Fibroblast of upper back skin (primary cell): Measurements from ENCODE around the gene UMAD1.
"Not testable (repeated sequence)": the region's sequence is repeated elsewhere in the genome, so short reads cannot be mapped to it uniquely, and the experiment has no call there.

ENCODE experiments used
- DNase-seq: peaks from one replicate; pipeline ENCODE4 v3.0.0-alpha.2; 2013

The UMAD1 gene

GRCh38 chr7:7769710-7770627, 129.4 kb downstream of the UMAD1 start:
- DNase-seq, result no peak

DNA sequence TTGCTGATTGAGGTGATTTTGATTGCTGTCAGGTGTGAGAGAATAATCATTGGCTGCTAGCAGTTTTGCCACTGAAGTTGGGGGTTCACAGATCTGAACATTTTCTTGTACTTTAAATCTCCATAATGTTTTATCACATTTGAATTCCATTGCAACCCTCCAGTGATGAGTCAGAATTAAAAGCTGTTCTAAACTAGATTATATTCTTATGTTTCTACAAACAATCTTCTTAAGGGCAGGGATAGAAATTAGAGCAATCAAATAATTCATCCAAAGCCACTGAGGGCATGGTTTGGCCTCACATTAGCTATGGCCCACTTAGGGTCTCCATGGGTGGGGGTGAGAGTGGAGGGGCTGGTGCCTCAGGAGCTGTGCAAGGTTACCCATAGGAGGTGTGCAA, 130.9 kb downstream of the UMAD1 start:
- no peak for DNase-seq

GRCh38 chr7:7772397-7772821, 131.9 kb downstream of the UMAD1 start:
- DNase-seq, result no peak

GRCh38 chr7:7773334-7774309, 133.1 kb downstream of the UMAD1 start:
- DNase-seq, result no peak

- no peak for DNase-seq
Observed at GRCh38 chr7:7779888-7780287, 139.3 kb downstream of the UMAD1 start.

DNA sequence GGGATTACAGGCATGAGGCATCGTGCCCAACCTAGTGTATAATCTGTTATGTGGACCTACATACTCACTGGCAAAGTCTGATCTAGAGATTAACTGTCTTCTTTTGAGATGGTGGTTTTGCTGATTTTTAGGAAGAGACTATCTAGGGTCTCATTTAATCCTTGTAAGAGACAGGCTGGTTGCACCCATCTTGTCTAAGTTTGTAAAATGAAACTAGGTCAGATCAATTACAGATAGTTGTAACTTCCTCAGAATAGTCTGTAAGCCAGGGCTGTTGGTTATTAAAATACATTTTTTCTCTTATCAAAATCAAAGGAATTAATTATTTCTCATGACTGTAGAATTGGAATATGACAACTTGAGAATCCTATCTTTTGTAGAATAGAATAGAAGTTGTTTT, 142.4 kb downstream of the UMAD1 start:
- DNase-seq, result no peak

DNA sequence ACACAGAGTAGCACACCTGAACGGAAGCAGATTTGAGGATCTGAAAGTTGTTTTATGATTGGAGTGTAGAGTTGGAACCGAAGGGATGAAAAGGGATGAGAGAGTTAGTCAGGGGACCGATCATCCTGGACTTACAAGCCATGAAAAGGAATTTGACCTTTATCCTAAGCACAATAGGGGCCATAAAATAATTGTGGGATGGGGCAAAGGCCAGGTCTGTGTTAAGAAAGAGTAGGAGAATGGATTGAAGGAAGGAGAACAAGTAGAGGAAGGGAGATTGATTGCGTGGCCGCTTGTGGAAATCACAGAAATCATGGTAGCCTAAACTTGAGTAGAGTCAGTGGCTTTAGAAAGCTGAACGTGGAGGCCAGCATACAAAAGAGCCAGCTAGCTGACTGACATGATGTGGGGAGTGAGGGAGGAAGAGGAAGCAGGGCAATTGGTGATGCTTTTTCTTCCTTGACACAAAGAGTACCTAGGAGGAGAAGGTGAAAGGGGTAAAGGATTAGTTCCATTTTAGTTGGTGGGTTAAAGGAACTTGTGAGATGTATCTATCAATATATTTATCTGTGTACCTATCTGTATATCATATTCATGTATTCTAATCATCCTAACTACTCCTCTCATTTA, 144.9 kb downstream of the UMAD1 start:
- DNase-seq, result no peak

- DNase-seq, result peak; percentile 32
Observed at GRCh38 chr7:7786595-7786994, 146.0 kb downstream of the UMAD1 start.

DNA sequence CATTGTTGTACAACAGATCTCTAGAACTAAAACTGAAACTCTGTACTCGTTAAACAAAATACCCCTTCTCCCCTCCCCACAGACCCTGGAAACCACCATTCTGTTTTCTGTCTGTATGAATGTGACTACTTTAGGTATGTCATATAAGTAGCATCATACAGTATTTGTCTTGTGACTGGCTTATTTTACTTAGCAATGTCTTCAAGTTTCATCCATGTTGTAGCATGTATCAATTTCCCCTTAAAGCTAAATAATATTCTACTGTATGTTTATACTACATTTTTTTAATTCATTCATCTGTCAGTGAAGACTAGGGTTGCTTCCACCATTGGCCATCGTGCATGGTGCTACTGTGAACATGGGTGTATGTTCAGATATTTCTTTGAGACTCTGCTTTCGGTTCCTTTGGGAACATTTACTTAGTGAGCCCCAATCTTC, 149.0 kb downstream of the UMAD1 start:
- DNase-seq, result no peak

- peak; percentile 50 for DNase-seq
Observed at GRCh38 chr7:7790041-7790741, 149.6 kb downstream of the UMAD1 start.

GRCh38 chr7:7791523-7791922, 151.0 kb downstream of the UMAD1 start:
- no peak for DNase-seq

DNA sequence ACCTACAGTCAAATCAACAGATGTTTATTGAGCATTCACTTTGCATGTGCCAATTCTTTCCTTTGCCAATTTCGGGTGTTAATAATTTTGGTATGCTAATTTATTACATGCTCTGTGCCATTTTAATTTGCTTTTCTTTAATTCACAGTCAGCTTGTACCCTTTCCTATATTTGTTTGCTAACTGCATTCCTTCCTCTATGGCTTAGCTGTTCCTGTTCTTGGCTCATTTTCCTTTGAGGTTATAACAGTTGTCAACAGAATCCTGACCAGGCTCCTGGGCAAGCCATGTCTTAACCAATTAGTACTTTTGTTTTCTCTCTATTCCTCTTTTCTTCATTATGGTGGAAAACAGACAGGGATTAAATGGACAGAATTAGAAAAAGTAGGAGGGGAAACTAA, 151.5 kb downstream of the UMAD1 start:
- no peak for DNase-seq

DNA sequence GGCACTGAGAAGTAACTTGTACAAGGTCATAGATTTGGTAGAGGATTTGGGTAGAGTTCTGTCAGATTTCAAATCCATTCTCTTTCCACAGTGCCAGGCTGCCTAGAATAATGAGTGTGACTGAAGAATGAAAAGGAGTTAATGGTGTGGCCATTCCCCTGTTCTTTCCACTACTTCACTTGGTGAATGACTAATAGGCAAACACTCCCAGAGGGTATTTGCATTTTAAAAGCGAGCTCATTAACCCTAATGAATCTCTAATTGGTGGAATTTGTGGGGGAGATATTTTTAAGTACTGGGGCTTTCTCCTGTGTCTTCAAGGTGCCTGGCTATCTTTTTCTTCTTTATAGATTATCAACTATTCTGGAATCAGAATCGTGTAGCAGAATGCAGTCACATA, 152.7 kb downstream of the UMAD1 start:
- no peak for DNase-seq

DNA sequence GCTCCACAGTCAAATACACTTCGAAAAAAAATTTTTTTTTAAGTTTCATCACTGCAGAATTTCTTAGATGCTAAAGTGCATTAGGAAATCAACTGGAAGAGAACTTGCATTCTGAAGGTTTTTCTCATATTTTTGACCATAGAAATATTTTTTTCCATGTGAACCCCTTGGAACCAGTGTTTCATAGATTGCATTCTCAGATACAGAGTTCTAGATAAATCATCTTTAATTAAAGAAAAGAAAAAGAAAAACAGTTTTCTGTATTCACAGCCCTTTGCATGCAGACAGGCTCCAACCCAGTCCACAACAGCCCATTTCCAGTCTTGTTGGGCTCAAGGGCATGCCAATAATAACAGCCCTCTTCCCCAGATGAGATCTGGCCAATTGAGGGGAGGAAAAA, 153.4 kb downstream of the UMAD1 start:
- peak; percentile 12 for DNase-seq

- no peak for DNase-seq
Observed at GRCh38 chr7:7795203-7795602, 154.7 kb downstream of the UMAD1 start.

DNA sequence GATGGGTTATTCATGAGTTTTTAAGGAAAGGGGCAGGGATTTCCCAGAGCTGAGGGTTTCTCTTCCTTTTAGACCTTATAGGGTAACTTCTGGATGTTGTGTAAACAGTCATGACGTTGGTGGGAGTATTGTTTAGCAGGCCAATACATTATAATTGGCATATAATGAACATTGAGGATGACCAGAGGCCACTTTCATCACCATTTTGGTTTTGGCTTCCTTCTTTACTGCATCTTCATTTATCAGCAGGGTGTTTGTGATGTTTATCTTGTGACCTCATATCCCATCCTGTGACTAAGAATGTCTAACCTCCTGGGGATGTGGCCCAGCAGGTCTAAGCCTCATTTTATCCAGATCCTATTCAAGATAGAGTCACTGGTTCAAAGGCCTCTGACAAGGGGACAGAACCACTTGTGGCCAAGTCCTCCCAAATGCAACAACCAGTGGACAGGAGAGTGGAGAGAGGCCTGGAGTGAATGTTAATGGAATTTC, 155.1 kb downstream of the UMAD1 start:
- peak; percentile 13 for DNase-seq

DNA sequence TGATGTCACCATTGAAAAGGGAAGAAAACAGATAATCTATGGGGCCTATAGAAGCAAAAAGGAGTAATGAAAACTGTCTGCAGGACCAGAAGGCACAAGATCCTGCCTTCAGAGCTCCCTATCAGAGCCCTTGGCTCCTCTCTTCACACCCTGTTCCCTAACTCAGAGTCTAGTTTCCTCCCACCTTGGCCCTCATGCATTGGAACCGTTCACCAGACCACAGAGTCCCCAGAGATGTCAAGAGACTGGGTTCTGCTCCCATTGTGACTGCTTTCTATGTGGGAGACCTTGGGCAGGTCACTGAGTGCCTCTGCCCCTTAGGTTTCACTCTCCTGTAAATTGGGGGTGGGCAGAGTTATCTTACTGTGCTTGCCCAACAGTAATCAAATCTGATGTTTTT, 158.0 kb downstream of the UMAD1 start:
- no peak for DNase-seq

DNA sequence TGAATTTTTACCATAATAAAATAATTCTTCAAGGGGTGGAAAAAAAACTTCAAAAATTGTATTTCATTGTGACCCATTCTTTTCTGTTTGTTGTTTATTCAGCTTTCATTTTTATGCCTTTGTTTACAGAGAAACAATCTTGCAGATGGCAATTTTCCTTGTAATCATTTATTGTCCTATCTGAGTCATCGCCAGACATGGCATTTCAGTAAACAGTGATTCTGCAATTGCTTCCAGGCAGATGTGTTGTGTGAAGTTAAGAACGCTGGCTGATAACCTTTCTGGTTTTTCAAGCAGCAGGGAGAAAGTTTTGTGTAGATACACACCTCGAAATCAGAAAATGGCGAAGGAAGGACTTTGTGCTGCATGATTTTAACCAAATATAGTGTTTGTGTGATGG, 158.6 kb downstream of the UMAD1 start:
- DNase-seq, result no peak

DNA sequence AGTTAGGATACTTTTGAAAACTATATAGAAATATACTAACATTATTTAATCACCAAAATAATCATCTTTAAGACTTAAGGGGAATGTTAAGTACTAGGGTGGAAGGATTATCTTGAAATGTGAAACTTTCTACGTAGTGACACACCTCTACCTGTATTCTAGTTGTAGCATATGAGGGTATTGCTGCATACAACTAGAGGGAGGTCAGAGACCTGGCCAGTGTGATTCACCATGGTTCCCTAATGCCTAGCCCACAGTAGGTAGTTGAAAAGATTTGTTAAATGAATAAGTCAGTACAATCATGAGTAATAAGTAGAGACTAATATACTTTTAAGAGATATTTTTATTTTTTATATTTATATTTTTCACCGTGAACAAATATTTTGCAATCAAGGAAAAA, 162.0 kb downstream of the UMAD1 start:
- no peak for DNase-seq

DNA sequence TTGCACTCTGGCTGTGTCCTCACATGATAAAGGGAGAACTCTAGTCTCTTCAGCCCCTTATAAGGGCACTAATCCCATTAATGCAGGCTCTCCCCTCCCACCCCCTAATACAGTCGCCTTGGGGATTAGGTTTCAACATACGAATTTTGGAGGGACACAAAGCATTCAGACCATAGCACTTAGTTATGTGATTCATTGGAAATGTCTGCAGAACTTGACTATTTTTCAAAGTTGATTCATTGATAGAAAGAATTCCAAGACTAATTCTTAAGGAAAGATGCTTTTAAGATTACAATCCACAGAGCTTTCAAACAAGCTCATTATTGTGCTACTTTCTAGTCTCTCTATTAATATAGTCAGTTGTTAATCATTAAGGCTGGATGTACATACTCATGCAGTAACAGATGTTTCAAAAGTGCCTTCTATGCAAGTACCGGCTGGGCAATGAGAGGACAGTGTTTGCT, 163.2 kb downstream of the UMAD1 start:
- peak; percentile 51 for DNase-seq

GRCh38 chr7:7804822-7805221, 164.3 kb downstream of the UMAD1 start:
- not testable (repeated sequence) for DNase-seq

DNA sequence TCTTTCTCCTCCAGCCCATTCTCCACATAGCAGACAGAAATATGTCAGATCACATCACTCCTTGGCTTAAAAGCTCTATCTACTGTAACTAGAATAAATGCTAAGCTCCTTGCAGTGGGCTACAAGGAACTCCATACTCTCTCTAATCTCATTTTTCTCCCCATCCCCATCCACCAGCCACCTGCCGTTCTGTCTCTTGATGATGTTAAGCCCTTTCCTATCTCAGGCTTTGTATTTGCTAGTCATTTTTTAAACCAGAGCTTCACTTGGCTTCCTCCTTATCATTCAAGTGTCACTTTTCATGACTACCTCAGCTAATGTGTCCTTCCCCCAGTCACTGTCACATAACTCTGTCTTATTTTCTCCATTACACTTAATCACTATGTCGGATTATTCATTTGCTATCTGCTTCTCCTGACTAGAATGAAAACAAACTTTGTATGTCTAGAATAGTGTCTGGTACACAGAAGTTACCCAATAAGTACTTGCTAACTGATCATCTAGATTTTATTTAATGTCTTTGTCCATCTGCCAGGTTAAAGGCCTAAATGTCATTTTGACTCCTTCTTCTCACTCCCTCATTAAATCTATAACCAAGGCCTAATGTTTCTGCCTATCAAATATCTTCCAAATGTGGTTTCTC, 165.1 kb downstream of the UMAD1 start:
- DNase-seq, result no peak
